HL-60/S4 treated with retinoic acid at 250 ng/mL for 4 days and 3 days (cell line): ENCODE results near the gene SGPP2.
"Not testable (repeated sequence)": the region's sequence is repeated elsewhere in the genome, so short reads cannot be mapped to it uniquely, and the experiment has no call there.

Experiments
- in situ Hi-C: fragments of 300-500 bp; cut with MboI; formaldehyde crosslinking; loops from 2 replicates; pipeline ENCODE4 v1.7.0; 2022; ENCODE audit warnings: low sequenced_read_pairs

Gene SGPP2

GRCh38 chr2:222424276-222424728 lies at the start of gene SGPP2:
SGPP2 (plus strand) TSS chr2:222424543; CDS start chr2:222424603, 60 bp downstream.
- in situ Hi-C loops, result no loop called here

DNA sequence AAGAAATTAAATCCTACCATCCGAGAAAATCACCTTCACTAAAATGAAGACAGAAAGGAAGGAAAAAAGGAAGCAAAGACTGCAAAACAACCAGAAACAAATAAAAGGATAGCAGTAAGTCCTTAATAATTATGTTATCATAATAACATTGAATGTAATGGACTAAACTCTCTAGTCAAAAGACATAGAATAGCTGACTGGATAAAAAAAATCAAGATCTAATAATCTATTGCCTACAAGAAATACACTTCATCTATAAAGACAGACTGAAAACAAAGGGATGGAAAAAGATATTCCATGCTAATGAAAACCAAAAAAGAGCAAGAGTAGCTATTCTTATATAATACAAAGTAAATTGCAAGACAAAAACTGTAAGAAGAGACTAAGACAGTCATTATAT lies 48.5 kb upstream of the SGPP2 start:
- in situ Hi-C loops, result no loop called here

DNA sequence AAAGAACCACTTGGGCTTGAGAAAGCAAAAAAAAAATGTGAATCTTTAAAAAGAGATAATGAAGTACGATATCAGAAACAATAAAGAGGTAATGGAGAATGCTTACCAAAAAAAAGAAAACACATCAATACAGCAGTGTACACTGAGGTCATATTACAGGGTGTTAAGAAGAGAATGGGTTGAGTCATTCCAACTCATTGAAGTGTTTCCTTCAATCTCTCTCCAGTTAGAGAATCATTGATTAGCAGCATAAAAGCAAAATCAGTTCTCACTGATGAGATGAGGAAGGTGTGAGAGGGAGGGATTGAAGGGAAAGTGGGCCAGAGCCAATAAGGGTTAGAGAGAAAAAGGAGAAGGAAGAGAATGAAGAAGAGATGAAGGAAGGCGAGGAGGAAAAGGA lies 43.9 kb upstream of the SGPP2 start:
- in situ Hi-C loops, result no loop called here

DNA sequence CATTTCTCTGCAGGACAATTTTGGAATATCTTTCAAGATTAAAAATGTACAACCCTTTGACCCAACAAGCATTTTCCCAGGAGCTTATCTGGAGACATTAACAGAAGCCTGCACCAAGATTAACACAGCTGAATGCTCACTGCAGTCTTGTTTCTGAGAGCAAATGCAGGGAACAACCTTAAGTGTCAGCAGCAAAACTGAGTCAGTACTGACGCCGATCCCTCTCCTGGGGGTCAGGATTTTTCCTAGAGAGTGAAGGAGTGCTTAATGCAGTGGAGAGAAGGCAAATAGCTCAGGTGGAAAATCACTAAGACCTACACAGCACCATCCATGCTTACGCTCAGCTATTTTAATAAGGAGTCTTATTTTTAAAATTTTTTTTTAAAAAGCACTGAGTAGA lies 42.8 kb upstream of the SGPP2 start:
- in situ Hi-C loops, result no loop called here

- in situ Hi-C loops, result no loop called here
Measured at GRCh38 chr2:222383255-222383654, 41.1 kb upstream of the SGPP2 start.

DNA sequence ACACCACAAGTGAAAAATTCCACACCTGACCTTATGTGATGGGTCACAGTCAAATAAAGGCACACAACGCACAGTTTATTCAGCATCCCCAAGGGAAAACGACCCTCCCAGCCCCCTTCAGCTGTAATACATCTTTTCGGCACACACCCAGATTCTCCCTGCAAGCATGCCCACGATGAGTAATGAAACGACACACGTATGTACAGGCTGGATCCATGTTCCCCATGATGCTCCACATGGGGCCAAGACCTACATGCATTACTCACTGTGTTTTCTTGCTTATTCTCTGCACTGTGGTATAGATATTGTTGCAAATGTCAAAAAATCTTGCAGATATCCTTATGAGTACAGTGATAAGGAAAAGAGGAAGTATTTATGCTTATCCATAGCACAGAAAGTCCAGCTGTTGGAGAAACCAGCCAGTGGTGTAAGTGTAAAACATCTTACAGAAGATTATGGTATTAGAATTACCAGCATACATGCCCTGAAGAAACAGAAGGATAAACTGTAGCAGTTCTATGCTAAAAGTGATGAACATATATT lies 32.5 kb upstream of the SGPP2 start:
- in situ Hi-C loops, result no loop called here

GRCh38 chr2:222393733-222394267 lies 30.5 kb upstream of the SGPP2 start:
- in situ Hi-C loops, result no loop called here

- in situ Hi-C loops, result no loop called here
Measured at GRCh38 chr2:222398446-222398885, 25.9 kb upstream of the SGPP2 start.

GRCh38 chr2:222399038-222399783 lies 25.1 kb upstream of the SGPP2 start:
- in situ Hi-C loops, result no loop called here

DNA sequence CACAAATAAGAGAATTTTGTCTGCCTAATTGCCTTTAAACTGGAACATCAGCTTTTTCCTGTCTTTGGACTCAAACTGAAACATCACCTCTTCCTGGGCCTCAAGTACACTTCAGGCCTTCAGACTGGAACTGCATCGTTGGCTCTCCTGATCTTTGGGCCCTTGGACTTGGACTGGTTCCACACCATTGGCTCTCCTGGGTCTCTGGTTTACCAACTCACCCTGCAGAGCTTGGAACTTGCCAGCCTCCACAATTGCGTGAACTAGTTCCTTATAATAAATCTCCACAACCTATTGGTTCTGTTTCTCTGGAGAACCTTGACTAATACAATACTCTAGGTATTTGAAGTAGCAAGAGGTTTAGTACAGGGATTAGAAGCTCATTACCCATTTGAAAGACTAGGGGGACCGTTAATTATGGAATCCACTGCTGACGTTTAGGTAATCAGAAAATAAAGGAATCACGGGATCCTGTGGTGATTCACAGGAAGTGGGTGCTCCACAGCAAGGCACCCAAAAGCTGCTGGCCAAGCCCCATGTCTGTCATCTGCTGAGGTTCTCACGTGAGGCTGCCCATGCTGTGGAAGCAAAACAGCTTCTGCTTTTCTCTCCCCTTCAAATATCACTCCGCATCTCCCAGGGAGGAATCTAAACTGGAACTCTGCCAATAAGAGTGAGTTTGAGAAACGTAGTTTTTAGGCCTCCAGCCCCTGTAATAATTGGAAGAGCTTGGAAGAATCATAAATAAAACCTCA lies 20.0 kb upstream of the SGPP2 start:
- in situ Hi-C loops, result no loop called here

DNA sequence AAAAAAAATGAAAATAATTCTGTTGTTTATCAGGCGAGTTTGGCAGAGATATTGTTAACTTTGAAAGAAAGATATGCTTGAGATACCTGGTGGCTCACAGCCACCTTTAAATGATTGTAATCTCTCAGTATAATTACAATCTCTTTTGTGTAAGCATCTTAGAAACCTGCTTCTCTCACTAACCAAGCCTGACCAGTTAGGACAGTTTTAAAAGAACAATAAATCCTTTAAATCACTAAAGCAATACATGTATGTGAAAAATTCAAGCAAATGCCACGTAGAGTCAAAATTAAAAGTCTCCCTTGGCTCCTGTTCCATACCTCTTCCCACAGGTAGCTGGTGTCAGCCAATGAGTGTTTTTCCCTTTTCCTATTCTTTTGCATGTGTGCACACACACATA lies 15.7 kb upstream of the SGPP2 start:
- in situ Hi-C loops, result no loop called here

DNA sequence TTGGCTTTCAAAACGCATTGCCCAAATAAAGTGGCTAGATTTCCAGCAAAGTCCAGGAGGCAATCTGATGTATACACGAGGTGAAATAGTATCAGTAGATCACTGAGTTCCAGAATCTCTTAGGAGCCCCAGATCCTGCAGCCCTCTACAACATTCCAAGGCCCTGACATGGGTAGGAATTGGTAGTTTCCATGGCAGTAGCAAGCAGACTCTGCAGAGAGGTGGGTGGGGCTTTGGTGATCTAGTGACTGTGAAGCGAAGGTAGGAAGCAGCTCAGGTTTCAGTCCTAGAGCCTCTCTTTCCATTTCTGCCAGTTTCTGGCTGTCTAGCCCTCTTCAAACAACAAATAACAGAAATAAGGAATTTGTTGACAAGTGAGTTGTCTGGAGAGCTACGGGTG lies 13.8 kb upstream of the SGPP2 start:
- in situ Hi-C loops, result no loop called here

- in situ Hi-C loops, result not testable (repeated sequence)
Measured at GRCh38 chr2:222412334-222412733, 12.0 kb upstream of the SGPP2 start.

DNA sequence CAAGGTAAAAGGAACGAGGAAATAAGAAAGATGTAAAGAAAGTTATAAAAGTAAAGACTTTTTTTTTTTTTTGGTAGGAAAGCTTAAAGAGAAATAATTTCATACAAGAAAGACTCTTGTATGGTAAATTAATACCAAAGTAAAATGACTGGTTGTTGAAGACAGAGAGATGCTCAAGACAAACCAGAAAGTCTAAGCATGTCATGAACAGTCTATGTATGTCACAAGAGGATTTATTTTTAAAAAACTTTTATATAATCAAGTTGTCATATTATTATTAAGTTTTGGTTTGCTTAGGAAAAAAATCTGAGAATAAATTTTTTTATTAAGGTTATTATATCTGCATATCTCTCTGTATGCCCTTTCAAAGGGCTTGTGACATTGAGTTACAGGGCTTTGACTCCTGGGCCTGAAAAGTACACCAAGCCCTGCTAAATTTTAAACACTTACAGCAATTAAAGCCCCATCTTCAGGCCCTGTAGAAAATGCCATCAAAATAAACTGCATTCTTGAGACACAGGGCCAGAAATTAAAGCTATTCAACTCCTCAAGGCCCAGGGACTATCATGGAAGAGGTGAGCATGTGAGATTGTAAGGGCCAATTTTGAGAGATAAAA lies 10.9 kb upstream of the SGPP2 start:
- in situ Hi-C loops, result no loop called here

DNA sequence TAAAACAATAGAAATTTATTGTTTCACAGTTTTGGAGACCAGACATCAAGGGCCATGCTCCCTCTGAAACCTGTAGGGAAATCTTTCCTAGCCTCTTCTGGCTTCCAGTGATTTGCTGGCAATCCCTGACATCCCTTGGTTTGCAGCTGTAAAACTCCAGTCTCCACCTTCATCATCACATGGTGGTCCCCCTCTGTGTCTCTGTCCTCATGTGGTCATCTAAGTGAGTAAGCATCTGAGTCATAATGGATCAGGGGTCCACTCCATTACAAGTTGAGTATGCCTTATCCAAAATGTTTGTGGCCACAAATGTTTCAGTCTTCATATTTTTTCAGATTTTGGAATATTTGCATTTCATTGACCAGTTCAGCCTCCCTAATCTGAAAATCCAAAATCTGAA lies 5.6 kb upstream of the SGPP2 start:
- in situ Hi-C loops, result no loop called here

GRCh38 chr2:222420508-222420907 lies 3.8 kb upstream of the SGPP2 start:
- in situ Hi-C loops, result no loop called here

GRCh38 chr2:222421626-222422025 lies 2.7 kb upstream of the SGPP2 start:
- in situ Hi-C loops, result no loop called here

GRCh38 chr2:222423186-222423585 lies 1.2 kb upstream of the SGPP2 start:
- in situ Hi-C loops, result no loop called here

- in situ Hi-C loops, result no loop called here
Measured at GRCh38 chr2:222423632-222424275, 589 bp upstream of the SGPP2 start.

DNA sequence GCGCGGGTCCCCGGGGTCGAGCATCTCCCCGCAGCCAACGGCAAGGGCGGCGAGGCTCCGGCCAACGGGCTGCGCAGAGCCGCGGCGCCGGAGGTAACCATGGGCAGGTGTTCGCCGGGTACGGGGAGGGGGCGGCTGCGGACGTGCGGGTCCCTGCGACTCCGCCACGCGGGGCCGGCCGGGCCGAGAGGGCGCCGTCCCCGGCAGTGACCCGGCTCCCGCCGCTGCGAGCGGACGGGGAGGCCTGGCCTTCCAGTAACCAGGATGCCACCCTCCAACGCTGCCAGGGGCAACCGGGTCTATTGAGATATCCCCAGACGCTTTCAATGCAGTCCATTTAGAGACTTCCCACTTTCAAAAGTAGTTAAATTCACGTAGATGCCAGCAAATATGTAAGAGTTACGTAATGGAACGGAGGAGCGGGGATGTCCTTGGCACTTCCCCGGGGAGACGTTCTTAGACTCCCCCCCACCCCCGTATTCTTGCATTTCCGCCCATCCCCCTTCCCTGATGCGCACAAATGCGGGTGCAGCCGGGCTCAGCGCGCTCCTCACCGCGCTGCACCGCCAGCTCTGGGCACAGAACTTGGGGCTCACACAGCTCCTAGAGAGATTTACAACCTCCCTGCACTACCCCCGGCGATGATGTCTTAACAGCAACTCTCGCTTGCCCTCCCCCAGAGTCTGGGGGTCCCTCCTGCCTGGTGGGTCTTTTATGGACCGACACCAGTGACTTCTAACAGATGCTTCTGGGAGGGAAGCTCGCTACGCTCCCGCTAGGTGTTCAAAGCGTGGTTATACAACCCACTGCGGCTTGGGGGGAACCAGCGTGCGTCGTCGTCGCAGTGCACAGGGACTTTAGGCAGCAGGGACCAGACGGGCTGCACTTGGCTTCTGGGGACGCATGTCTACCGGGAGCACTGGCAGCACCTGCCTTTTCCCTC lies 657 bp downstream of the SGPP2 start:
- in situ Hi-C loops, result no loop called here
